HL-60 (cell line): ENCODE data around the gene TBC1D9.

Source experiments
- DNase-seq, 2 experiments: peaks; one replicate each; pipeline ENCODE4 v3.0.0-alpha.2; 2010 to 2020; ENCODE audit warnings: low read depth in 1 of 2, low spot score in 1 of 2
- H3K27ac ChIP-seq: fragments of 250-450 bp; sonication (Bioruptor Pico); replicated peaks from 2 replicates; pipeline ENCODE4 v1.5.1; 2020; ENCODE audit warnings: mild to moderate bottlenecking, moderate library complexity
- H3K27me3 ChIP-seq: fragments of 250-450 bp; sonication (Bioruptor Pico); 2 replicates; pipeline ENCODE4 v1.5.1; 2021; ENCODE audit warnings: mild to moderate bottlenecking, moderate library complexity; ENCODE audit not compliant: insufficient read depth, poor library complexity, severe bottlenecking
- H3K4me3 ChIP-seq: replicated peaks from 2 replicates; pipeline ENCODE4 v1.5.1; 2011; ENCODE audit warnings: mild to moderate bottlenecking, control low read depth, low read length; ENCODE audit not compliant: insufficient read depth
- GABPA ChIP-seq: IDR thresholded peaks from 2 replicates; pipeline ENCODE4 v1.6.1; 2012; ENCODE audit warnings: low read depth
- POLR2AphosphoS5 ChIP-seq: IDR thresholded peaks from 2 replicates; pipeline ENCODE4 v1.6.1; 2012; ENCODE audit warnings: low read depth
- SPI1 ChIP-seq: IDR thresholded peaks from 2 replicates; pipeline ENCODE4 v1.6.1; 2012; ENCODE audit warnings: low read depth, mild to moderate bottlenecking, borderline replicate concordance
- TF ChIP-seq, protein P1 (sequence below): IDR thresholded peaks from 2 replicates; pipeline ENCODE4 v1.6.1; 2012; ENCODE audit warnings: low read depth; ENCODE audit not compliant: insufficient replicate concordance
- TF ChIP-seq, protein P2 (sequence below): IDR thresholded peaks from one replicate; pipeline ENCODE4 v1.5.1; 2011; ENCODE audit warnings: low read length, control low read depth, inconsistent platforms; ENCODE audit not compliant: insufficient read depth

The TBC1D9 gene

GRCh38 chr4:140681201-140681600 lies 75.0 kb downstream of the TBC1D9 start:
- Histone ChIP-seq H3K4me3 (no peak overlapping the region), H3K27me3 (peaks cover 8% of the 10 kb centered on the region), H3K27ac (no peak overlapping the region)
- DNase-seq, result no peak
- no peak for TF ChIP-seq POLR2AphosphoS5
- TF ChIP-seq SPI1, result no peak
- TF ChIP-seq GABPA, result no peak
- TF ChIP-seq, protein P1, sequence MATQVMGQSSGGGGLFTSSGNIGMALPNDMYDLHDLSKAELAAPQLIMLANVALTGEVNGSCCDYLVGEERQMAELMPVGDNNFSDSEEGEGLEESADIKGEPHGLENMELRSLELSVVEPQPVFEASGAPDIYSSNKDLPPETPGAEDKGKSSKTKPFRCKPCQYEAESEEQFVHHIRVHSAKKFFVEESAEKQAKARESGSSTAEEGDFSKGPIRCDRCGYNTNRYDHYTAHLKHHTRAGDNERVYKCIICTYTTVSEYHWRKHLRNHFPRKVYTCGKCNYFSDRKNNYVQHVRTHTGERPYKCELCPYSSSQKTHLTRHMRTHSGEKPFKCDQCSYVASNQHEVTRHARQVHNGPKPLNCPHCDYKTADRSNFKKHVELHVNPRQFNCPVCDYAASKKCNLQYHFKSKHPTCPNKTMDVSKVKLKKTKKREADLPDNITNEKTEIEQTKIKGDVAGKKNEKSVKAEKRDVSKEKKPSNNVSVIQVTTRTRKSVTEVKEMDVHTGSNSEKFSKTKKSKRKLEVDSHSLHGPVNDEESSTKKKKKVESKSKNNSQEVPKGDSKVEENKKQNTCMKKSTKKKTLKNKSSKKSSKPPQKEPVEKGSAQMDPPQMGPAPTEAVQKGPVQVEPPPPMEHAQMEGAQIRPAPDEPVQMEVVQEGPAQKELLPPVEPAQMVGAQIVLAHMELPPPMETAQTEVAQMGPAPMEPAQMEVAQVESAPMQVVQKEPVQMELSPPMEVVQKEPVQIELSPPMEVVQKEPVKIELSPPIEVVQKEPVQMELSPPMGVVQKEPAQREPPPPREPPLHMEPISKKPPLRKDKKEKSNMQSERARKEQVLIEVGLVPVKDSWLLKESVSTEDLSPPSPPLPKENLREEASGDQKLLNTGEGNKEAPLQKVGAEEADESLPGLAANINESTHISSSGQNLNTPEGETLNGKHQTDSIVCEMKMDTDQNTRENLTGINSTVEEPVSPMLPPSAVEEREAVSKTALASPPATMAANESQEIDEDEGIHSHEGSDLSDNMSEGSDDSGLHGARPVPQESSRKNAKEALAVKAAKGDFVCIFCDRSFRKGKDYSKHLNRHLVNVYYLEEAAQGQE, result no peak
- TF ChIP-seq, protein P2, sequence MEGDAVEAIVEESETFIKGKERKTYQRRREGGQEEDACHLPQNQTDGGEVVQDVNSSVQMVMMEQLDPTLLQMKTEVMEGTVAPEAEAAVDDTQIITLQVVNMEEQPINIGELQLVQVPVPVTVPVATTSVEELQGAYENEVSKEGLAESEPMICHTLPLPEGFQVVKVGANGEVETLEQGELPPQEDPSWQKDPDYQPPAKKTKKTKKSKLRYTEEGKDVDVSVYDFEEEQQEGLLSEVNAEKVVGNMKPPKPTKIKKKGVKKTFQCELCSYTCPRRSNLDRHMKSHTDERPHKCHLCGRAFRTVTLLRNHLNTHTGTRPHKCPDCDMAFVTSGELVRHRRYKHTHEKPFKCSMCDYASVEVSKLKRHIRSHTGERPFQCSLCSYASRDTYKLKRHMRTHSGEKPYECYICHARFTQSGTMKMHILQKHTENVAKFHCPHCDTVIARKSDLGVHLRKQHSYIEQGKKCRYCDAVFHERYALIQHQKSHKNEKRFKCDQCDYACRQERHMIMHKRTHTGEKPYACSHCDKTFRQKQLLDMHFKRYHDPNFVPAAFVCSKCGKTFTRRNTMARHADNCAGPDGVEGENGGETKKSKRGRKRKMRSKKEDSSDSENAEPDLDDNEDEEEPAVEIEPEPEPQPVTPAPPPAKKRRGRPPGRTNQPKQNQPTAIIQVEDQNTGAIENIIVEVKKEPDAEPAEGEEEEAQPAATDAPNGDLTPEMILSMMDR, result no peak

DNA sequence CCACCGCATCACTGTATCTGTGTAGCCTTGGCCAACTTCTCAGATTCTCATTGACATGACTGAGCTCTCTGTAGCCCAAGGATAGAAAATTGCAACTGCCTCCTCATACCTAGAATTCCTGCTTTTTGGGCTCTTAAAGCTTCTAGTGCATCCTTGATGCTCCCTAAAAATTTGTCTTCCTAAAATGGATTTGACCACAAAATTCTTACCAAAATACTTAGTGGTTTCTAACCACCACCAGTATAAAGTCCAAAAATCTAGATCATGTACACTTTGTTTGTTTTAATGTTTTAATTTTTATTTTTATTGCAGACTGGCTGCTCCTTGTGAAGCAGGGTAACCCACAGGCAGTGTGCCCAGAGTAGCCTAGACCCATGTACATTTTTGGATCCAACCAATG lies 75.5 kb downstream of the TBC1D9 start:
- DNase-seq, result no peak
- TF ChIP-seq GABPA (no peak), POLR2AphosphoS5 (no peak), SPI1 (no peak)
- TF ChIP-seq, protein P2, result no peak
- TF ChIP-seq, protein P1, result no peak
- Histone ChIP-seq H3K27me3 (peaks cover 8% of the 10 kb centered on the region), H3K27ac (no peak overlapping the region), H3K4me3 (no peak overlapping the region)

DNA sequence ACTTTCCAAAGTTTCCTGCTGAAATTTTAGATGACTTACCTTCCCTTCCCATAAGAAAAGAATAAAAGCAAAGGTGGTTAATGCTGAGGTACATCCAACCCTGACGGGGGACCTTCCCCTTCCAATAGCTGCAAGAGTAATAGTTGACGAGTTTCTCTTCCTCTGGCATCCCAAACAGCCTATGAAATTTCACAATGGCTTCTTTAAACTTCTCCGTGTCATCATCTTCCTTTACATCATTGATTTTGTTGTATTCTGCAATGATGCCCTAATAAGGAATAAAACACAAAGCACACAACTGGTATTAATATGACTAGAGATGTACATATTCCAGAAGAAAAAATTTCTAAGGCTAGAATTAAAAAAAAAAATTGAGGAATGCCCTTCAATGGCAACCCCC lies 76.6 kb downstream of the TBC1D9 start:
- DNase-seq, result no peak
- H3K27me3 ChIP-seq, result peaks cover 8% of the 10 kb centered on the region
- no peak overlapping the region for H3K27ac ChIP-seq
- TF ChIP-seq GABPA (no peak), POLR2AphosphoS5 (no peak)
- TF ChIP-seq, protein P2, result no peak
- H3K4me3 ChIP-seq, result no peak overlapping the region

GRCh38 chr4:140675599-140676231 lies 80.5 kb downstream of the TBC1D9 start:
- no peak overlapping the region for H3K27ac ChIP-seq
- TF ChIP-seq POLR2AphosphoS5, result no peak
- no peak for TF ChIP-seq SPI1
- TF ChIP-seq, protein P1, result no peak
- no peak for TF ChIP-seq GABPA
- TF ChIP-seq, protein P2, result no peak
- H3K4me3 ChIP-seq, result no peak overlapping the region
- no peak for DNase-seq
- peaks cover 1% of the 10 kb centered on the region for H3K27me3 ChIP-seq
